DMS114 treated with DMSO at 0.1 percent for 48 hours (cell line): ENCODE data around the gene PCDHAC2.

Experiments
- DNase-seq: peaks from one replicate; lab custom pipeline; 2025; ENCODE audit not compliant: unreplicated experiment; lab: John Stamatoyannopoulos, UW

The PCDHAC2 gene

DNA sequence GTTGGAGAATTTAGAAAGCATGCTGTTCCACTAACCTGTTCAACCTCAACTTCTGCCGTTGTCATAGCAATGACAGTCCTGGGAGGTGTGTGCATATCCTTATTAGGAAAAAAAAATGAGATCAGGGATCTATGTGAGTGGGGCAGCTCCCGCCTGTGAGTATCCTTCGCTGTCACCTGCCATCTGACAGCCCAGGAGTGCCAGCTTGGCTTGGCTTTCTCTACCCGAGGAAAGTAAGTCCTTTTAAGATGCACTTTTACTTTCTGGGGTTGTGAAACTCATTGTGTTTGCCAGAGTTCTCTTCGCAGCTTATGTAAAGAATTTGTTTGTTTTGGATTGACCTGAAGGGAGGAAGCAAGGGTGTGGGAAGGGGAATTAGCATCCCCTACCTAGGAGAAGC is 21.8 kb downstream of the PCDHAC2 start:
- DNase-seq, result no peak

DNA sequence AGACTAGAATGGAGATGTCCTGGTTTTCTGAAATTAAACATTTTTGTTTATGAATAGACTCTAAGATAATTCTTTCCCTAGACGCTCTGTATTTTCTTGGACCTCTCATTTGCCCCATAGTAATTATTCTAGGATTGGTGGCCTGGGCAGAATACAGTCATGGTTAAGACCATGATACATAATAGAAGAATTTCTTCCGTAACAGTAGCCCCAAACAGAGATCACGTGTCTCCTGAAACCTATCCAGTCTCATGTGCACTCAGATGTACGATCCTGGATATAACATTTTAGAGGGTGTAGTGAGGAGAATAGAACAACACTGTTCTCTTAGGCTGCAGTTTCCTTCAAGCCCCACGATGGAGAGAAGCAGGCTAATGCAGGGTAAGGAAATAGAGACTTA is 22.3 kb downstream of the PCDHAC2 start:
- no peak for DNase-seq

DNA sequence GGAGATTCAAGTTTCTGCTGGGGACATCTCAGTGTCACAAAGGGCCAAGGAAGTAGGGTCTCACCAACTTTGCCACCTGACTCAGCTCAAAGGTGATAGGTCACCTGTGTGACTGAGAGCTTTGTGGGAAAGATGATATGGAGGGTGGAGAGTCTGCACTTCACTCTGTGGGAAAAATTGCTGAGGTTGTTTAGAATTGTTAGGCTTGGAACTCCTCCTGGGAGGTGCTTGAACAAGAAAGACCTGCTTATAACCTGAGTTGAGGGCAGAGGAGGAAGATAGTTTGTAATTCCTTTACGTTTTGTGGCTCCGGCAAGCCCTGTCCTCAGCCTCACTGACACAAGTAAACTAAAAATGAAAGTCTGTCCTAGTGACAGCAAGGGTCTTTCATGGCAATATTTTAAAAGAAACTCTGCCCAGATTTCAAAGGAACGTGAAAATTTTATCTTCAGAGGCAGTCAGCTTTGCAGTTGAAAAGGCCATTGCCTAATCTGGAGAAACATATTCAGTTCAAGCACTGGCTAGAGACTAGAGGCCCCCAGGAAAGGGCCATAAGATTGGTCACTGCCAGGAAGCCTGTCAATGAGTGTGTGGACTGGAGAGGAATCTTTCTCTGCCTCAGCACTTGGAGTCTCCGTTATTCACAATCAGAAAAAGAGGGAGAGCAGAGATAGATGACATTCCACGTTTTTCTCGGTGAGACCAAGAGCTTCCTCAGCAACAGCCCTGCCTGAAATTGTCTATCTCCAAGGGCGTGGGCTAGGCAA is 23.2 kb downstream of the PCDHAC2 start:
- no peak for DNase-seq

DNA sequence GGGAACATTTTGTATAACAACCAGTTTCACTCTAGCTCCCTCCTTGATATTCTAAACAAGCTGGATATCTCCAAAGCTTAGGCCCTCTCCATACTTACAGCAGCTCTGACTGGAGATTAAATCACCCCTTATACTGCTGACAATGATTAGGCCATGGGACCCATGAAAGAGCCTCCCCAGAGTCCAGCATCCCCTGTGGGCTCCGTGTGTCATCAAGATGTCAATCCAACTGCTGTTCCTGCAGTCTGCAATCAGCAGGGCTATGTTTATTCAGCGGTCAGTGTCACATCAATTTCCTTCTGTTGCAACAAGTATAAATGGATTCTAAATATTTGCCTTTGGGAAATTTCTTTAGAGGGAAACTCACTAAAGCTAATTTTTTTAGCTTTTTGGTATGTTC is 26.6 kb downstream of the PCDHAC2 start:
- no peak for DNase-seq

DNA sequence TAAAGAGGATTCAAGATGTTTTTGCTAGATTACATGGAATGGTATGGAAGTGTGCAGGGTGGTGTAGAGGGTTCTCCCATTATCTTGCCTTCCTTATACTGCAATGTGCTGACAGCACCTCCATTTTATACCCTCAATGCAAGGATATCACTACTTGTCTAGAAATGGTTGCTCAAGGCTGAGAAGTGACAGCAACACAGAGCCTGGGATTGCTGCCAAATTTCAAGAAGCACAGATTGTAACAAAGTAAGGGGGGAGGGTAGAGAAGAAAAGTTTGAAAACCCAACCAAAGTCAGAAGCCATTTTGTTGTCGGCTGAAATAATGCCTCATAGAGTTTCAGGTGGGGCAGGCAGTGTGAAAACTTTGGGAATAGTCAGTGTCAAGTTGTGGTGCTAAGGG is 29.8 kb downstream of the PCDHAC2 start:
- no peak for DNase-seq

DNA sequence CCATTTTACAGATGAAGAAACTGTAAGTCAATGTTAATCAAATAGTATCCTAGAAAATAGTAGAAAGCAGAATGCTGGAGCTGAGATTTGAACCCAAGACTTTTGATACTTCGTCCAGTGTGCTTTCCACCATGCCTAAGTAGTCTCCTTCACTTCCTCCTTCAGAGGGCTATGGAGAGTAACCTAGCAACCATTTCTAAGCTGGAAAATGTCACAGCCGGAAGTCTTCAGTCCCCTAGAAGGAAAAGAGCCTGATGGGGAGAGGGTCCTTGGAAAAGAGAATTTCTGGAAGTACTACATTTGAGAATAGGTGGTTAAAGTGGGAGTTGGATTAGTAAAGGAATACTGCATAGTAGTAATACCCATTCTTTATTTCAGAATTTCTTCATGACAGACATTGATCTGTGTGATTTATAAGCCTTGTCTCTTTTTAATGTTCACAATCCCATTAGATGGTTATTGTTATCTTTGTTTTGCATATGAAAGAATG is 32.7 kb downstream of the PCDHAC2 start:
- DNase-seq, result no peak

DNA sequence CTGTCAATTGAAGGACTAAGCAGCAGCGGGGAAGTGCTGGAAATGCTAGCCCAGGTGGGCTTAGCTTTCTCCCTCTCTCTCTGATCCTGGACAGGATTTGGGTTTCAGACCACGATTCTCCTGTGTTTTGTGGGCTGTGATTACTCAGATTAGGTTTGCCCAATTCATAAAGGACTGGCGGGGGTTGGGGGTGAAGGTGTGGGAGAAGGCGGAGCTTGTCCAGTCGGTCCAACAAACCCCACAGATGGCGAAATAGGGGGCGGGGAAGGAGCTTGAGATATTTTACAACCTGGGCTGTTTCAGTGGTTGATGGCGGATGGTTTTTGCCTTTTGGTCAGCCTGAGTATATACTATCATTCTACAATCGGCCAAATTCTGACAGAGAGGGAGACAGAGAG is 35.2 kb downstream of the PCDHAC2 start:
- DNase-seq, result no peak

DNA sequence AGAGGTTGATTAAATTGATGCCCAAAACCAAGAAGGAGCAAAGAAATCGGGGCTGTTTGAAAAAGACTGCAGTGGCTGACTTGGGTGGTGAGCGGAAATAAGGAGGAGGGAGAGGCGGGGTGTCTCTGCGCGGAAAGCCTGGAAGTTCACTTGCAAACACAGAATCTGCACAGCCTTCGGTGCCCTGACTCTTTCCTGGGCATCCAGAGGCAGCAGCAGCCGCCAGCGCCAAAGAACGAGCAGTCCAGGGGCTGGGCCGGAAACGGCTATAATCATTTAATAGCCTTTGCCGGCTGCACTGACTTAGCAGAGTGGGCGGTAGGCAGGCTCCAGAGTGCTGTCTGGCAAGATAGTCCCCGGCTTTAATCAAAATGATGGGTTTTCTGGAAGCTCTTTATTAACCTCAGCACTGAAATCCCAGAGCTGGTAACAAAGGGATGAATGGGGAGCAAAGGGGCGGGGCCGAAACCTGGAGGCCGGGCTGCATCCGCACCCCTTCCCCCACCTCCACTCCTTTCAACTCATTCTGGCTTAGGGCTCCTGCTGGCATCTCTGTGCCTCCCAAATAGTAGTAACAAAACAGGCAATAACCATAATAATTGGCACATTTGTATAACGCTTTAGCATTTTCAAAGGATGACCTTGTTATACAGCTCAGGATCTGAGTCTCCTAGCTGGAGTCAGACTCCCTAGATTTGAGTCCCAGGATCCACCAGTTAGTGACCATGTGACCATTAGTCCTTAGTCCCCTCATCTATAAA is 35.7 kb downstream of the PCDHAC2 start:
- DNase-seq, result no peak

DNA sequence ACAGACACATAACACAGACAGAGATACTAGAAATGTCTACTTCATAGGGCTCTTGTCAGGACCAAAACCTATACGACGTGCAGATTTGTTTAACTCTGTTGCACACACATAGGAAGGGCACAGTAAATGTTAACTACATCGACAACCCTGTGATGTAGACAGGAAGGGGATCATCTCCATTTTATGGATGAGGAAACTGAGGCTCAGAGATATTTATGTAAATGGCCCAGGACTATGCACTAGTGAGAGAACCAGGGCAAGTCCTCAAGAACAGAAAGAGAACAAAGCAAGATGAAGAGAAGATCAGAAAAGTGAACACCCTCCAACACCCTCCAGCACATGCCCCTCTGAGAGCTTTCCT is 36.3 kb downstream of the PCDHAC2 start:
- DNase-seq, result no peak

DNA sequence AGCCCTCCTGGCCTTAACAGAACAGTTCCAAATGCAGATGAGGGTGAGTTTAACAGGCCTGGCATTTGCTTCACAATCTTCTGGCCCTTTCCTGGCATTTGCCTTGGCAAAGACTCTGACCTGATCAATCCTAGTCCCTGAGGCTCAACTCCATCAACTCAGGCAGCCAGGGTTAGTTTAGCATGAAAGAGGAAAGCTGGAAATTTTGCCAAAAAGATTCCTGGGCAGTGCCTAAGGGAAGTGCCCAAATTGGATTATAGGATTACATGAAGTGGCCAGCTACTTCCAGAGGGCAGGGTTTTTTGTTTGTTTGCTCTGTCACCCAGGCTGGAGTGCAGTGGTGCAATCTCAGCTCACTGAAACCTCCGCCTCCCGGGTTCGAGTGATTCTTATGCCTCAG is 36.8 kb downstream of the PCDHAC2 start:
- DNase-seq, result no peak

DNA sequence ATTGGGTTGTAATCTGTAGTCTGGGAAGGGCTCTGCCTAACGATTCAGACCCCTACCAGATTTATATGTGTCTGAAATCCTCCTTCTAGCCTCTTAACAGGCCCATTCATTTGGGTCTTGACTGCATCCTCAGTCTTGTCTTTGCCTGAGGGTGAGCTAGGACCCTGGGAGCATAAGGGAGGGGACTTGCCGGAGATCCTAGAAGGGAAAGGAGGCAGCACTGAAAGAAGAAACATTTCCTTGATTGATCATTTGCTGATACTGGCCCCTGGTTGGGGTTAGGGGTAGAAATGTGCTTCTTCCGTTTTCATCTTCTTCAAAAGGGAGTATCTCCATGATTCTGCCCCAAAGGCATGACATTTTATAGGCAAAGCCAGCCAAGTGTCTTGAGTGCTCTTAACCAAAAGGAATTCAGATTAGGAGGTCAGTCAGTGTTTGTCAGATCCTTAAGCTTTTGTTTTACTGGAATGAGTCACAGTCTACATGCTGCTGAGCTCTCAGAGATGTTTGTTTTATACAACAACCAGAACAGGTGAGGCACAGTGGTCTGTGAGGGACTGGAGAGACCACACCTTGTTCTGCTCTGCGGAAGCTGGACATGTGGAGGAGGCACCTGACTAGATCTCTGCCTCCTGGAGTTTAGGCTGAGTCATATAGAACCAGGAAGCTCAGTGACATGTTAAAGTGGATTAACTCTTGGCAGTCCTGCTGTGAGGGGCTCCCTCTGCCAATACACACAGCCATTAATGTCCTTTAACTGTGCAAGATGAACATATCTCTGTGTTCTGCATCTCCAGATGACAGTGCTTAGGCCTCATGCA is 37.7 kb downstream of the PCDHAC2 start:
- DNase-seq, result no peak

DNA sequence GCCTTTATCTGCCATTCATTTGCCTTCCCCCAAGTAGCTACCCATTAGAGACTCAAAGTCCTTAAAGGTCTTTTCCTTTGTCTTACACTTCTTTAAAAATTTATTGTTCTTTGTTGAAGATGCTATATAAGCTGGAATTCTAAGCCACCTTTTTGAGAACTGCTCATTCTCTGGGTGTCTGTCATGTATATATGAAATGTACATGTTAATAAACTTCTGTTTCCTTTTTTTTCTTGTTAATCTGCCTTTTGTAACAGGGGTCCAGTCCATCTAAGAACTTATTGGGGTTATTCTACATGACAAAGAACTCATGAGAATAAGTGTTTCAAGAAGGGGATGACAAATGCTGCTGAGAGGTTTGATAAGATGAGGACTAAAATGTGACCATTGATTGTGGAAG is 41.5 kb downstream of the PCDHAC2 start:
- no peak for DNase-seq

DNA sequence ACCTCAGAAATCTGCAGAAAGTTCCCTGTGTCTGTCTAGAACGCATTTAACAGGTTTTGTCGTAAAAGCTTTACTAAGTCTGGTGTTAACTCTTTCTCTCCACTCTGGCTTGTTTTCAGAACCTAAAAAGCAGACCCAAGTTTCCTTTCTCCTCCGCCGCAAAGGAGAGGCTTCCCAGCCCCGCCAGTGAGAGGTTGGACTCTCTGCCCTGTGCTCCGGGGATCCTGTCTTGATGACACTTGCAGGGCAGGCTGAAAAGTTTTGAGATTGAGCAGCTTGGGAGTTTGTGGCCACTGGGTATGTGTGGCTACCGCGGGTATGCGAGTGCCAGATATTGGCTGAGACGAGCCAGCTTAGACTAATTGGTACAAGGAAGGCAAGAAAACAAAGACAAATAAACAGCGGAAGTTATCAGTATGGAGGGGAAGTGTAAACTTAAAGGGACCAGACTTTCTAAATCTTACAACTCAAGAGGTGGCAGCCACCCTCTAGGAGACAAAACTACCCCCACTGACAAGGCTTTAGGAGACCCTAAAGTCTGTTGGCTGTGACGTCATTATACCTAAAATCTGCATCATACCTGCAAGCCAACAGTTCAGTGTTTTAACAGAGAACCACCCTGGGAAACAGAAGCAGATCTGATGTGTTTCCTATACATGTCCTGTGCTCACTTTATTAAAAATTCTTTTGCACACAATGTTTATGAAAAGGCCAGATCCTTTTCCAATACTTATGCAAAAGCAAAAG is 43.9 kb downstream of the PCDHAC2 start:
- DNase-seq, result no peak

DNA sequence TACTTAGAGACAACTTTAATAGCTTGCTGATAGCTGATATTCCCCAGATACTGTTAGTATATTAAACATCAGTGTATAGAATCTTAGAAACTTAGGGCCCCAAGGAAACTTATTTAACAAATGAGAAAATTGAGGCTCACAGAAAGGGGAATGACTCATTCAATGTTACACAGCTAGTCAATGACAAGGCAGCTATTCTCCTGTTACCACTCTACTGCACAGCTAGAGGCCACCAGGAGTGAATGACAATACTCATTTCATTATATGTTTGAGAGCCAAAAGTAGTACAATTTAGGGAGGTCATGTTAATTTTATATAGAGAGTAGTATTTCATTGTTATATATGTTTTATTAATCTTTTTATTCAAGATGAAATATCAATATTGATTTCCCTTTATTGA is 51.7 kb downstream of the PCDHAC2 start:
- DNase-seq, result no peak
